OCI-LY3 (cell line): ENCODE measurements around the gene GNB1.

Experiments
- H2AFZ ChIP-seq: fragments of 200-600, 300-600 bp; shearing (Covaris generic); 2 replicates; pipeline ENCODE4 v1.6.0; 2014; ENCODE audit warnings: antibody characterized with exemption, low read depth, low read length
- H3K27ac ChIP-seq: fragments of 200-600, 300-600 bp; sonication (generic); 2 replicates; pipeline ENCODE4 v1.5.1; 2014; ENCODE audit warnings: mild to moderate bottlenecking, low read length, moderate library complexity, mixed read lengths
- H3K27me3 ChIP-seq: fragments of 200-600, 300-600 bp; sonication (generic); 2 replicates; pipeline ENCODE4 v1.6.1; 2014; ENCODE audit warnings: low read depth, low read length, mixed read lengths
- H3K36me3 ChIP-seq: fragments of 200-600, 300-600 bp; sonication (generic); replicated peaks from 2 replicates; pipeline ENCODE3; 2014; ENCODE audit warnings: low read depth, low read length, mixed read lengths
- H3K4me1 ChIP-seq: fragments of 300-600, 200-600 bp; sonication (generic); 2 replicates; pipeline ENCODE4 v1.6.1; 2014; ENCODE audit warnings: low read length, mixed read lengths
- H3K4me2 ChIP-seq: fragments of 200-600, 300-600 bp; sonication (generic); 2 replicates; pipeline ENCODE4 v1.6.1; 2014; ENCODE audit warnings: low read length, mixed read lengths
- H3K4me3 ChIP-seq: fragments of 300-600, 200-600 bp; sonication (generic); 2 replicates; pipeline ENCODE4 v1.5.1; 2014; ENCODE audit warnings: antibody characterized with exemption, mild to moderate bottlenecking, low read length, moderate library complexity
- H3K79me2 ChIP-seq: fragments of 300-600, 200-600 bp; shearing (Covaris generic); 2 replicates; pipeline ENCODE4 v1.6.1; 2014; ENCODE audit warnings: mild to moderate bottlenecking, low read length, mixed read lengths
- H3K9ac ChIP-seq: fragments of 300-600, 200-600 bp; shearing (Covaris generic); 2 replicates; pipeline ENCODE4 v1.6.0; 2014; ENCODE audit warnings: mild to moderate bottlenecking, low read length, moderate library complexity
- H3K9me3 ChIP-seq: fragments of 200-600, 300-600 bp; shearing (Covaris generic); 2 replicates; pipeline ENCODE4 v1.6.1; 2014; ENCODE audit warnings: low read length, mixed read lengths; ENCODE audit not compliant: insufficient read depth
- H4K20me1 ChIP-seq: fragments of 200-600, 300-600 bp; sonication (generic); 2 replicates; pipeline ENCODE4 v1.6.1; 2016; ENCODE audit warnings: low read length, mixed read lengths; ENCODE audit not compliant: insufficient read depth
- CTCF ChIP-seq: fragments of 200-600, 300-600 bp; sonication (generic); IDR thresholded peaks from 2 replicates; pipeline ENCODE4 v1.5.1; 2014; ENCODE audit warnings: antibody characterized with exemption, low read length, low read depth
- EZH2phosphoT487 ChIP-seq: fragments of 200-600 bp; shearing (Covaris generic); IDR thresholded peaks from 2 replicates; pipeline ENCODE4 v1.6.1; 2018; ENCODE audit warnings: antibody characterized with exemption, mixed run types, low read depth

Gene GNB1

GRCh38 chr1:1779691-1780597, 110.9 kb downstream of the GNB1 start:
- Histone ChIP-seq H3K4me1 (peaks cover 68% of the 10 kb centered on the region), H4K20me1 (peaks cover 17% of the 10 kb centered on the region), H3K4me3 (peak overlapping the region; percentile 91), H3K27ac (peak overlapping the region; percentile 91), H3K36me3 (peaks cover 5% of the 10 kb centered on the region), H3K9ac (peak overlapping the region; percentile 70), H3K4me2 (peak overlapping the region; percentile 83), H3K79me2 (peaks cover 33% of the 10 kb centered on the region), H3K9me3 (no peaks in the 10 kb centered on the region), H2AFZ (no peak overlapping the region), H3K27me3 (no peaks in the 10 kb centered on the region)
- TF ChIP-seq EZH2phosphoT487 (no peak), CTCF (no peak)

GRCh38 chr1:1779320-1779675, 111.6 kb downstream of the GNB1 start:
- H3K79me2 ChIP-seq = peaks cover 39% of the 10 kb centered on the region
- no peak overlapping the region for H2AFZ ChIP-seq
- no peaks in the 10 kb centered on the region for H3K9me3 ChIP-seq
- H3K27me3 ChIP-seq = no peaks in the 10 kb centered on the region
- peaks cover 18% of the 10 kb centered on the region for H4K20me1 ChIP-seq
- TF ChIP-seq EZH2phosphoT487 (no peak), CTCF (no peak)
- H3K27ac ChIP-seq = peak overlapping the region; percentile 91
- H3K9ac ChIP-seq = peak overlapping the region; percentile 70
- peaks cover 70% of the 10 kb centered on the region for H3K4me1 ChIP-seq
- H3K36me3 ChIP-seq = peaks cover 7% of the 10 kb centered on the region
- peak overlapping the region; percentile 83 for H3K4me2 ChIP-seq
- H3K4me3 ChIP-seq = peak overlapping the region; percentile 91

- peak overlapping the region; percentile 83 for H3K4me2 ChIP-seq
- no peak overlapping the region for H2AFZ ChIP-seq
- no peaks in the 10 kb centered on the region for H3K9me3 ChIP-seq
- peaks cover 10% of the 10 kb centered on the region for H3K36me3 ChIP-seq
- peaks cover 70% of the 10 kb centered on the region for H3K4me1 ChIP-seq
- peak; percentile 40 for TF ChIP-seq CTCF
- no peak for TF ChIP-seq EZH2phosphoT487
- H3K4me3 ChIP-seq = peak overlapping the region; percentile 91
- peaks cover 18% of the 10 kb centered on the region for H4K20me1 ChIP-seq
- peak overlapping the region; percentile 91 for H3K27ac ChIP-seq
- no peaks in the 10 kb centered on the region for H3K27me3 ChIP-seq
- peak overlapping the region; percentile 78 for H3K9ac ChIP-seq
- peaks cover 44% of the 10 kb centered on the region for H3K79me2 ChIP-seq
Measured at GRCh38 chr1:1778663-1779319, 112.1 kb downstream of the GNB1 start.

GRCh38 chr1:1777950-1778662, 112.8 kb downstream of the GNB1 start, which contains the start of gene NADK:
NADK (minus strand) TSS chr1:1778470; CDS start chr1:1765406, 13,064 bp downstream.
- Histone ChIP-seq H4K20me1 (peaks cover 18% of the 10 kb centered on the region), H3K9me3 (no peaks in the 10 kb centered on the region), H3K27ac (peak within 1 kb of the TSS; percentile 91), H2AFZ (no peak within 1 kb of the TSS), H3K4me1 (peaks cover 66% of the 10 kb centered on the region), H3K4me3 (peak within 1 kb of the TSS; percentile 91), H3K79me2 (peaks cover 51% of the 10 kb centered on the region), H3K27me3 (no peaks in the 10 kb centered on the region), H3K36me3 (peaks cover 10% of the 10 kb centered on the region), H3K9ac (peak within 1 kb of the TSS; percentile 98), H3K4me2 (peak within 1 kb of the TSS; percentile 84)
- TF ChIP-seq CTCF (no peak; the same call in 1 of the 2 replicates), EZH2phosphoT487 (no peak)
